Esophagus (tissue), 2 donors: ENCODE measurements around the gene DRC7. TPM values are rescaled to one million over a fixed set of nuclear protein-coding genes. Genes with fewer than 3 reads are reported as not detected.

Experiments
- H3K27ac ChIP-seq, 2 donors: one replicate each; pipeline ENCODE4 v1.5.1; 2013; ENCODE audit warnings: low read depth in 2 of 2, mild to moderate bottlenecking in 2 of 2, inconsistent platforms in 1 of 2, low read length in 1 of 2, moderate library complexity in 1 of 2
- H3K27me3 ChIP-seq, 2 donors: one replicate each; pipeline ENCODE4 v1.6.1; 2013; ENCODE audit warnings: low read length in 2 of 2, control low read depth in 1 of 2, mild to moderate bottlenecking in 1 of 2; ENCODE audit not compliant: insufficient read depth in 2 of 2, control insufficient read depth in 1 of 2
- H3K36me3 ChIP-seq, 2 donors: one replicate each; pipeline ENCODE4 v1.6.1; 2013; ENCODE audit warnings: low read length in 1 of 2; ENCODE audit not compliant: control insufficient read depth in 2 of 2, insufficient read depth in 2 of 2
- H3K4me1 ChIP-seq, 2 donors: one replicate each; pipeline ENCODE4 v1.6.1; 2013; ENCODE audit warnings: low read length in 1 of 2; ENCODE audit not compliant: control insufficient read depth in 2 of 2, insufficient read depth in 2 of 2
- H3K4me3 ChIP-seq, 2 donors: one replicate each; pipeline ENCODE4 v1.5.1; 2013; ENCODE audit warnings: low read length in 2 of 2, mild to moderate bottlenecking in 2 of 2, low read depth in 1 of 2, moderate library complexity in 1 of 2
- H3K9me3 ChIP-seq, 2 donors: one replicate each; pipeline ENCODE4 v1.6.1; 2013; ENCODE audit warnings: mild to moderate bottlenecking in 2 of 2, low read depth in 1 of 2, low read length in 1 of 2, moderate library complexity in 1 of 2; ENCODE audit not compliant: control insufficient read depth in 2 of 2, insufficient read depth in 1 of 2
- WGBS, 2 donors: extraction: QIAGEN DNeasy Blood & Tissue Kit; methylation state at CpG; one replicate each; pipeline ENCODE4 v1.1.7; 2013; 5-methylcytosine and 5-hydroxymethylcytosine counted together
- polyA plus RNA-seq, 2 donors: library from polyadenylated mRNA; stranded (reverse); fragments of 200-250 nt; gene quantifications; one replicate each; pipeline ENCODE4 v1.2.3, GENCODE V29; 2013
- donor health status: healthy with polysubstance abuse.
- donor health status: Bipolar disorder and iron deficiency.

The DRC7 gene
- polyA plus RNA-seq, 2 donors = not detected

- WGBS, 2 donors = 70 to 72% methylated on average over 2 of the region's 2 CpGs
- Histone ChIP-seq H3K4me3 (no peak overlapping the region), H3K4me1 (peaks cover 0 to 2% of the 10 kb centered on the region in 2 donors), H3K9me3 (no peaks in the 10 kb centered on the region), H3K27me3 (no peaks in the 10 kb centered on the region), H3K27ac (no peak overlapping the region), H3K36me3 (no peaks in the 10 kb centered on the region)
These were observed 2.0 kb upstream of the DRC7 start for GRCh38 chr16:57692636-57693035.

- Histone ChIP-seq H3K4me1 (peaks cover 0 to 2% of the 10 kb centered on the region in 2 donors), H3K27ac (no peak overlapping the region), H3K27me3 (no peaks in the 10 kb centered on the region), H3K36me3 (no peaks in the 10 kb centered on the region), H3K4me3 (no peak overlapping the region), H3K9me3 (no peaks in the 10 kb centered on the region)
- 76 to 79% methylated on average over 4 of the region's 4 CpGs for WGBS, 2 donors
These were observed 1.1 kb upstream of the DRC7 start for GRCh38 chr16:57693550-57693949.

GRCh38 chr16:57694231-57694724 is 328 bp upstream of the DRC7 start:
- WGBS, 2 donors = 54 to 64% methylated on average over 10 of the region's 10 CpGs
- Histone ChIP-seq H3K4me1 (no peaks in the 10 kb centered on the region), H3K9me3 (no peaks in the 10 kb centered on the region), H3K27ac (no peak overlapping the region), H3K36me3 (no peaks in the 10 kb centered on the region), H3K4me3 (no peak overlapping the region), H3K27me3 (no peaks in the 10 kb centered on the region)

- no peaks in the 10 kb centered on the region for H3K9me3 ChIP-seq
- H3K4me1 ChIP-seq = no peaks in the 10 kb centered on the region
- H3K36me3 ChIP-seq = no peaks in the 10 kb centered on the region
- H3K27me3 ChIP-seq = no peaks in the 10 kb centered on the region
- no peak overlapping the region for H3K4me3 ChIP-seq
- WGBS, 2 donors = 68 to 71% methylated on average over 5 of the region's 5 CpGs
- H3K27ac ChIP-seq = no peak overlapping the region
These were observed 1.1 kb downstream of the DRC7 start for GRCh38 chr16:57695680-57696069.

GRCh38 chr16:57696240-57696639 is 1.6 kb downstream of the DRC7 start:
- H3K4me3 ChIP-seq = no peak overlapping the region
- H3K9me3 ChIP-seq = no peaks in the 10 kb centered on the region
- H3K36me3 ChIP-seq = no peaks in the 10 kb centered on the region
- WGBS, 2 donors = 89 to 93% methylated on average over 7 of the region's 7 CpGs
- no peaks in the 10 kb centered on the region for H3K4me1 ChIP-seq
- no peaks in the 10 kb centered on the region for H3K27me3 ChIP-seq
- no peak overlapping the region for H3K27ac ChIP-seq

- no peaks in the 10 kb centered on the region for H3K27me3 ChIP-seq
- no peak overlapping the region for H3K27ac ChIP-seq
- H3K36me3 ChIP-seq = no peaks in the 10 kb centered on the region
- no peaks in the 10 kb centered on the region for H3K9me3 ChIP-seq
- no peak overlapping the region for H3K4me3 ChIP-seq
- WGBS, 2 donors = 89 to 90% methylated on average over 17 of the region's 17 CpGs
- no peaks in the 10 kb centered on the region for H3K4me1 ChIP-seq
These were observed 3.4 kb downstream of the DRC7 start for GRCh38 chr16:57697896-57698537.

- H3K4me3 ChIP-seq = no peak overlapping the region
- H3K4me1 ChIP-seq = no peaks in the 10 kb centered on the region
- 84 to 86% methylated on average over 16 of the region's 16 CpGs for WGBS, 2 donors
- no peaks in the 10 kb centered on the region for H3K36me3 ChIP-seq
- no peaks in the 10 kb centered on the region for H3K9me3 ChIP-seq
- H3K27ac ChIP-seq = no peak overlapping the region
- H3K27me3 ChIP-seq = no peaks in the 10 kb centered on the region
These were observed 4.3 kb downstream of the DRC7 start for GRCh38 chr16:57698812-57699405.

- Histone ChIP-seq H3K4me1 (no peaks in the 10 kb centered on the region), H3K4me3 (no peak overlapping the region), H3K27ac (no peak overlapping the region), H3K27me3 (no peaks in the 10 kb centered on the region), H3K36me3 (no peaks in the 10 kb centered on the region), H3K9me3 (no peaks in the 10 kb centered on the region)
- 82 to 83% methylated on average over 3 of the region's 3 CpGs for WGBS, 2 donors
These were observed 4.9 kb downstream of the DRC7 start for GRCh38 chr16:57699481-57699880.

- Histone ChIP-seq H3K4me3 (no peak overlapping the region), H3K4me1 (no peaks in the 10 kb centered on the region), H3K9me3 (no peaks in the 10 kb centered on the region), H3K27ac (no peak overlapping the region), H3K27me3 (no peaks in the 10 kb centered on the region), H3K36me3 (no peaks in the 10 kb centered on the region)
- 88 to 91% methylated on average over 7 of the region's 7 CpGs for WGBS, 2 donors
These were observed 5.3 kb downstream of the DRC7 start for GRCh38 chr16:57699899-57700298.
